ENCODE results near the gene AGBL1.

The AGBL1 gene

GRCh38 chr15:86645925-86646500 is 566.3 kb downstream of the AGBL1 start:
- no peak for DNase-seq (ENCODE audit: low read depth)
- no peak for TF ChIP-seq CTCF (conservative IDR thresholded peaks at IDR 0.05; ENCODE audit: low read depth, low read length)
- no peak overlapping the region for H3K4me3 ChIP-seq (ENCODE audit: low read depth, low read length)

- no peak overlapping the region for H3K4me3 ChIP-seq (ENCODE audit: low read depth, low read length)
- no peak for TF ChIP-seq CTCF (conservative IDR thresholded peaks at IDR 0.05; ENCODE audit: low read depth, low read length)
- no peak for DNase-seq (ENCODE audit: low read depth)
Observed at GRCh38 chr15:86647810-86648440, 568.3 kb downstream of the AGBL1 start.

- no peak for DNase-seq (ENCODE audit: low read depth)
- H3K4me3 ChIP-seq (ENCODE audit: low read depth, low read length): no peak overlapping the region
- TF ChIP-seq CTCF (conservative IDR thresholded peaks at IDR 0.05; ENCODE audit: low read depth, low read length): no peak
Observed at GRCh38 chr15:86649277-86649676, 569.6 kb downstream of the AGBL1 start.

- TF ChIP-seq CTCF (conservative IDR thresholded peaks at IDR 0.05; ENCODE audit: low read depth, low read length): no peak
- DNase-seq (ENCODE audit: low read depth): no peak
- H3K4me3 ChIP-seq (ENCODE audit: low read depth, low read length): no peak overlapping the region
Observed at GRCh38 chr15:86650094-86650493, 570.4 kb downstream of the AGBL1 start.

GRCh38 chr15:86653344-86654197 is 573.9 kb downstream of the AGBL1 start:
- DNase-seq (ENCODE audit: low read depth): no peak
- TF ChIP-seq CTCF (conservative IDR thresholded peaks at IDR 0.05; ENCODE audit: low read depth, low read length): no peak
- H3K4me3 ChIP-seq (ENCODE audit: low read depth, low read length): no peak overlapping the region

- DNase-seq (ENCODE audit: low read depth): no peak
- TF ChIP-seq CTCF (conservative IDR thresholded peaks at IDR 0.05; ENCODE audit: low read depth, low read length): no peak
- no peak overlapping the region for H3K4me3 ChIP-seq (ENCODE audit: low read depth, low read length)
Observed at GRCh38 chr15:86654501-86654900, 574.8 kb downstream of the AGBL1 start.

Data from choroid plexus epithelial cell (primary cell).